GM18502 (cell line): Measurements from ENCODE around the gene CUL4B.
"Not testable (repeated sequence)": the region's sequence is repeated elsewhere in the genome, so short reads cannot be mapped to it uniquely, and the experiment has no call there.

Experiments used
- ATAC-seq: cut with Tn5 transposase; IDR thresholded peaks from one replicate; pipeline ENCODE4 v1.9.1; 2021; ENCODE audit warnings: mild to moderate bottlenecking; ENCODE audit not compliant: unreplicated experiment, poor library complexity

CUL4B gene

GRCh38 chrX:120560842-120561633, at the start of gene CUL4B:
Gene CUL4B, minus strand, starts transcription at chrX:120560962. Its CDS starts 324 bp downstream, at chrX:120560638.
- peak; percentile 84 for ATAC-seq

GRCh38 chrX:120604361-120604782, 43.6 kb upstream of the CUL4B start:
- ATAC-seq, result peak; percentile 57

GRCh38 chrX:120603707-120604360, 43.1 kb upstream of the CUL4B start, which contains the start of gene MCTS1:
Gene MCTS1, plus strand, starts transcription at chrX:120604101. Its CDS starts 136 bp downstream, at chrX:120604237.
- peak; percentile 94 for ATAC-seq

GRCh38 chrX:120585702-120586101, 24.9 kb upstream of the CUL4B start:
- no peak for ATAC-seq

- ATAC-seq, result no peak
These were observed 14.8 kb upstream of the CUL4B start for GRCh38 chrX:120575379-120576114.

- ATAC-seq, result not testable (repeated sequence)
These were observed 13.0 kb upstream of the CUL4B start for GRCh38 chrX:120573806-120574205.

GRCh38 chrX:120570011-120570600, 9.3 kb upstream of the CUL4B start:
- ATAC-seq, result no peak

GRCh38 chrX:120568609-120569008, 7.8 kb upstream of the CUL4B start:
- ATAC-seq, result no peak

GRCh38 chrX:120568035-120568434, 7.3 kb upstream of the CUL4B start:
- ATAC-seq, result no peak

GRCh38 chrX:120566817-120567216, 6.1 kb upstream of the CUL4B start:
- no peak for ATAC-seq

- no peak for ATAC-seq
These were observed 4.2 kb upstream of the CUL4B start for GRCh38 chrX:120564925-120565324.

- ATAC-seq, result no peak
These were observed 1.8 kb upstream of the CUL4B start for GRCh38 chrX:120562569-120562926.

GRCh38 chrX:120561634-120562568, 1.1 kb upstream of the CUL4B start:
- no peak for ATAC-seq

GRCh38 chrX:120560405-120560841, 339 bp downstream of the CUL4B start:
- peak; percentile 44 for ATAC-seq

GRCh38 chrX:120559804-120560203, 958 bp downstream of the CUL4B start:
- no peak for ATAC-seq

- ATAC-seq, result no peak
These were observed 4.5 kb downstream of the CUL4B start for GRCh38 chrX:120556251-120556650.

- no peak for ATAC-seq
These were observed 11.0 kb downstream of the CUL4B start for GRCh38 chrX:120549483-120550452.

- ATAC-seq, result no peak
These were observed 24.7 kb downstream of the CUL4B start for GRCh38 chrX:120536061-120536460.
